NCI-H446 treated with DMSO at 0.1 percent for 48 hours (cell line): ENCODE data around the gene MT1HL1.
"Not testable (repeated sequence)": the region's sequence is repeated elsewhere in the genome, so short reads cannot be mapped to it uniquely, and the experiment has no call there.

ENCODE experiments used
- DNase-seq: peaks from one replicate; lab custom pipeline; 2025; lab: John Stamatoyannopoulos, UW

Gene MT1HL1

GRCh38 chr1:237016626-237017025, 12.4 kb upstream of the MT1HL1 start:
- DNase-seq = no peak

- DNase-seq = no peak
Measured at GRCh38 chr1:237013608-237014007, 9.4 kb upstream of the MT1HL1 start.

GRCh38 chr1:237012788-237013383, 8.6 kb upstream of the MT1HL1 start:
- no peak for DNase-seq

- DNase-seq = no peak
Measured at GRCh38 chr1:237012361-237012760, 8.1 kb upstream of the MT1HL1 start.

- DNase-seq = no peak
Measured at GRCh38 chr1:237011432-237011831, 7.2 kb upstream of the MT1HL1 start.

- DNase-seq = no peak
Measured at GRCh38 chr1:237009611-237010010, 5.4 kb upstream of the MT1HL1 start.

- DNase-seq = no peak
Measured at GRCh38 chr1:237007147-237007881, 3.1 kb upstream of the MT1HL1 start.

- DNase-seq = no peak
Measured at GRCh38 chr1:237005674-237006073, 1.4 kb upstream of the MT1HL1 start.

- no peak for DNase-seq
Measured at GRCh38 chr1:237003516-237003915, 725 bp downstream of the MT1HL1 start.

GRCh38 chr1:237000191-237000590, 4.0 kb downstream of the MT1HL1 start:
- no peak for DNase-seq

- no peak for DNase-seq
Measured at GRCh38 chr1:236998546-236998945, 5.7 kb downstream of the MT1HL1 start.

- no peak for DNase-seq
Measured at GRCh38 chr1:236997882-236998281, 6.4 kb downstream of the MT1HL1 start.

- DNase-seq = no peak
Measured at GRCh38 chr1:236997361-236997760, 6.9 kb downstream of the MT1HL1 start.

GRCh38 chr1:236994450-236994849, 9.8 kb downstream of the MT1HL1 start:
- no peak for DNase-seq

- no peak for DNase-seq
Measured at GRCh38 chr1:236992449-236992848, 11.8 kb downstream of the MT1HL1 start.

- no peak for DNase-seq
Measured at GRCh38 chr1:236990052-236990445, 14.2 kb downstream of the MT1HL1 start.

GRCh38 chr1:236989290-236990051, 14.8 kb downstream of the MT1HL1 start:
- DNase-seq = no peak

- DNase-seq = no peak
Measured at GRCh38 chr1:236983818-236984217, 20.4 kb downstream of the MT1HL1 start.

GRCh38 chr1:236982380-236982779, 21.9 kb downstream of the MT1HL1 start:
- DNase-seq = no peak

- DNase-seq = not testable (repeated sequence)
Measured at GRCh38 chr1:236981431-236981830, 22.8 kb downstream of the MT1HL1 start.

- DNase-seq = no peak
Measured at GRCh38 chr1:236980673-236981072, 23.6 kb downstream of the MT1HL1 start.

- DNase-seq = no peak
Measured at GRCh38 chr1:236979149-236979900, 24.9 kb downstream of the MT1HL1 start.
